Measurements from ENCODE around the gene LRRN3.

DNA sequence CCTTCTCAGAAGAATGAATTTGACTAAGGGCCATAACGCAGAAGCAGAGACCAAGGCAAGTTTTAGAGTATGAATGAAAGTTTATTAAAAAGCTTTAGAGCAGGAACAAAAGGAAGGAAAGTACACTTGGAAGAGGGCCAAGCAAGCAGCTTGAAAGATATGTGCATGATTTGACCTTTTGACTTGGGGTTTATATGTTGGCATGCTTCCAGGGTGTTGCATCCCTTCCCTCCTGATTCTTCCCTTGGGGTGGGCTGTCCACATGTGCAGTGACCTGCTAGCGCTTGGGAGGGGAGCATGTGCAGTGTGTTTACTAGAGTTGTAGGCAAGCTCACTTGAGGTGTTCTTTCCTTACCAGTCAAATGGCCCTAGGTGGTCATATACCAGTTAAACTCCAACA, 37.9 kb upstream of the LRRN3 start:
- TF ChIP-seq EZH2 (IDR thresholded peaks at IDR 0.05; ENCODE audit: insufficient read depth, poor library complexity, severe bottlenecking): no peak
- TF ChIP-seq EZH2phosphoT487 (IDR thresholded peaks at IDR 0.05; ENCODE audit: insufficient read depth, low read depth): no peak

Measured in GM23248 (cell line).